Stimulated activated CD8-positive, alpha-beta memory T cell treated with anti-CD3 and anti-CD28 coated beads, Interleukin-4, amount 100 ng/mL, for 1 hour (primary cell): Measurements from ENCODE around the gene HYAL1.
"Not testable (repeated sequence)": the region's sequence is repeated elsewhere in the genome, so short reads cannot be mapped to it uniquely, and the experiment has no call there.

Experiments
- DNase-seq, 2 donors: peaks; one replicate each; pipeline ENCODE4 v3.0.0-alpha.2; 2020; ENCODE audit warnings: low read depth in 2 of 2, low spot score in 1 of 2

Gene HYAL1

GRCh38 chr3:50319894-50320625, 16.7 kb upstream of the HYAL1 start:
- no peak for DNase-seq

GRCh38 chr3:50319181-50319893, 16.0 kb upstream of the HYAL1 start:
- DNase-seq, result no peak

- no peak for DNase-seq
Observed at GRCh38 chr3:50318615-50319014, 15.2 kb upstream of the HYAL1 start.

GRCh38 chr3:50318163-50318562, 14.8 kb upstream of the HYAL1 start:
- DNase-seq, result no peak

GRCh38 chr3:50317300-50317699, 13.9 kb upstream of the HYAL1 start:
- DNase-seq, result no peak

- no peak for DNase-seq
Observed at GRCh38 chr3:50316657-50317242, 13.4 kb upstream of the HYAL1 start.

GRCh38 chr3:50314816-50315215, 11.4 kb upstream of the HYAL1 start:
- no peak for DNase-seq

GRCh38 chr3:50314342-50314741, 11.0 kb upstream of the HYAL1 start:
- DNase-seq, result no peak

- not testable (repeated sequence) for DNase-seq
Observed at GRCh38 chr3:50312041-50312440, 8.7 kb upstream of the HYAL1 start.

GRCh38 chr3:50304601-50305000, 1.2 kb upstream of the HYAL1 start:
- no peak for DNase-seq

GRCh38 chr3:50302095-50303012, 1.0 kb downstream of the HYAL1 start:
- no peak for DNase-seq

GRCh38 chr3:50300681-50301254, 2.6 kb downstream of the HYAL1 start:
- no peak for DNase-seq

GRCh38 chr3:50299929-50300680, 3.3 kb downstream of the HYAL1 start:
- no peak for DNase-seq

GRCh38 chr3:50299638-50299928, 3.8 kb downstream of the HYAL1 start:
- DNase-seq, result no peak

- DNase-seq, result peak; percentile 98 to 99
Observed at GRCh38 chr3:50298836-50299637, 4.3 kb downstream of the HYAL1 start, which contains the start of the genes HYAL3 and NAA80. Gene HYAL3, minus strand, starts transcription at chr3:50299405. Its CDS starts 3,803 bp downstream, at chr3:50295602. Gene NAA80, minus strand, starts transcription at chr3:50299405. Its CDS starts 1,942 bp downstream, at chr3:50297463.

- no peak for DNase-seq
Observed at GRCh38 chr3:50297896-50298725, 5.3 kb downstream of the HYAL1 start.

- DNase-seq, result no peak
Observed at GRCh38 chr3:50297384-50297775, 6.0 kb downstream of the HYAL1 start.

GRCh38 chr3:50296721-50297383, 6.5 kb downstream of the HYAL1 start:
- no peak for DNase-seq
